Iris pigment epithelial cell (primary cell): ENCODE data around the gene RARB.

Experiments used
- DNase-seq: peaks from one replicate; pipeline ENCODE4 v3.0.0-alpha.2; 2011; ENCODE audit warnings: low read depth

RARB gene

DNA sequence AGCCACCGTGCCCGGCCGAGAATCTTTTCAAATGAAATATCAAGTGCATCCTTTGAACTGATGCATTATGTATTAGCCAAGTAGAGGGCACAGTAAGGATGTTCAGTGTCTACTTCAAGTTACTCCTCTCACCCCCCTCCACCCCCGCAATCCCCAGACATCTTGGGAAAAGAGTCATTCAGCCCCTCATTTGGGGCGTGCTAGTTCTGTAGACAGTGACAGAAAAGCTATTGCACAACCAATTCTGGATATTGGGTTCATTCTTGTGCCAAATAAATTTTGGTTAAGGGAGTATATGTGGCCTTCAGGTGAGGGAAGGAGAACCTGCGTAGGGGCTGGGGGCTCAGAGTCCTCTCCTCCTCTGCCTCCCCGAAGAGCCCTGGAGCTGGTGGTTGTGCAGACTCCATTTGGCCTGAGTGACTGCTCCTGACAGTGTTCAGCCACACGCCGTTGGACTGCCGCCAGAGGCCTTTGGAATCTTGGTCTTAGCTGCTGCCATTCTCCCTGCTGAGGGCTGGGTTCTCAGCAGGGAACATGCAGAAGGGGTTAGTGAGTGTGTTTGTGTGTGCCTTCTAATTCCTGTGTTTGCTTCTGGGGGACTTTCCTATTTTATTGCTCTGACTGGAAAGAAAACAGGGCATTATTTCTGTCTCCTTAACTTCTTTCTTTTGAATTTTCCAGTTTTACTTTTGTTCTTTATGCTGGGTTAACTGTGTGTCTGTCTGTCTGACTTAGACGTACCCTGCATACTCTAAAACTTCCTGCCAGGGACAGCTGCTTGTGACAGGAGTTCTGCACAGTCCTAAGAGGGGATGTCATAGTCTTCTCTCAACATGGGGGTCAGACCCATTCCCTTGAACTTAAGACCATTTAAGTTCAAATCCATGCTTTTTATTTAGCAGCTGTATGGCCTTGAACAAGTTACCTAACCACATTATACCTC lies 21.0 kb downstream of the RARB start:
- DNase-seq, result peak; percentile 92

DNA sequence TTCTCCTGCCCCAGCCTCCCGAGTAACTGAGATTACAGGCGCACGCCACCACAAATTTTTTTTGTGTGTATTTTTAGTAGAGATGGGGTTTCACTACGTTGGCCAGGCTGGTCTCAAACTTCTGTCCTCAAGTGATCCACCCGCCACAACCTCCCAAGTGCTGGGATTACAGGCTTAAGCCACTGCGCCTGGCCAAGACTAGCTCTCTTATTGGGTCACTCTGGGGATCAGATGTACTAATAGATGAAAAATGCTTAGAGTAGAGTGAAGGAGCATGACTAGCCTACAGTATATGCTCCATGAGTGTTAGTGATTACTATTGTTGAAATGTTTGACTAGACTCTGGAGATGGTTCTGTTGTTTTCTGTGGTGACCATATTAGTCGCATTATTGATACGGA lies 21.8 kb downstream of the RARB start:
- DNase-seq, result peak; percentile 83

DNA sequence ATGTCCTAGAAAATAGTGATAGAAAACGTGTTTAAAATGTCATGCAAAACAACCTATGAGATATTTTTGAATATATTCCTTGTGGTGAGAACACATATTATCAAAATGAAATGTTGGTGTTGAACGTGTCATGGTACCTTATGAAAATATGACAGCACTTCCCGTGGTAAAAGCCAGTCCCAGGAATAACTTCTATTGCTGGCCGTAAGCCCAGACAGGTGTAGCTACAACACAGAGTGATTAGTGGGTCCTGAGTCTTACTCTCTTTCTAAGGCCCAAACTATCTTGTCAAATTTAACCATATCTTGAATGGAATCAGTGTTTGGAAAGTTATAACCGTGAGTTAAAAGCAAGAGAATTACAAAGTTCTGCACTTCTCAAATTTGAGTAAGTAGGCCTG lies 24.1 kb downstream of the RARB start:
- DNase-seq, result no peak

DNA sequence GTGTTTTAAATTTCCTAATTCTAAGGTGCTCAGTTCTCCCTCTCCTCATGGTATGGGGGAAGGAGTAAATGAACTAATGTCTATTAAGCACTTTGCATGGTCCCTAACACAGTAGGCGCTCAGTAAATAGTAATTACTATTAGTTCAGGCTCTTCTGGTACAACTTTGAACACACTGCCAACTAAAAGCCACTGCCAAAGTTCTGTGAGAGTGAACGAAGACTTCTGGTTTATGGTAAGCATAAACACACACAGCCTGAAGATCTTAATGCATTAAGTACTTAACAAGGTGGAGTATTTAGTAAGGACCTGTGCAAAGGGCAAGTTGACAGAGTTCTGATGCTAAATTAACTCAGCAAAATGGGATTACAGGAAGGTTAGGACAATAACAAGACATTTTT lies 24.7 kb downstream of the RARB start:
- no peak for DNase-seq

DNA sequence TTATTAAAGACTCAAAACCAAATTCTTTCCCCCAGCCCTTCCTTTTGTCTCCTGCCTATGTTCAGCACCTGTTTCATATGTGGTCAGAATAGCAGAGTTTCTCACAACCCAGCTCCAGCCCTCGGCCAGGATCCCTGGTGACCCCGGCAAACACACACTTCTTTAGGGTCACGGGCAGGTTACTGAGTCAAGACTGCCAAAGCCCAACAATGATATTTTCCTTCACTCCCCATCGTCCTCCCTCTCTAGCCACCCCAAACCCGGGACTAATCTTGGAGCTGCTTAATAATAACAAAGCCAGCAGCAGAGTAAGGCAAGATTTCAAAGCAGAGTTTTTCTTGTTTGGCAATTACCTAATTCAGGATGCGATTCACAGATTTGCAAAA lies 25.5 kb downstream of the RARB start:
- DNase-seq, result no peak

DNA sequence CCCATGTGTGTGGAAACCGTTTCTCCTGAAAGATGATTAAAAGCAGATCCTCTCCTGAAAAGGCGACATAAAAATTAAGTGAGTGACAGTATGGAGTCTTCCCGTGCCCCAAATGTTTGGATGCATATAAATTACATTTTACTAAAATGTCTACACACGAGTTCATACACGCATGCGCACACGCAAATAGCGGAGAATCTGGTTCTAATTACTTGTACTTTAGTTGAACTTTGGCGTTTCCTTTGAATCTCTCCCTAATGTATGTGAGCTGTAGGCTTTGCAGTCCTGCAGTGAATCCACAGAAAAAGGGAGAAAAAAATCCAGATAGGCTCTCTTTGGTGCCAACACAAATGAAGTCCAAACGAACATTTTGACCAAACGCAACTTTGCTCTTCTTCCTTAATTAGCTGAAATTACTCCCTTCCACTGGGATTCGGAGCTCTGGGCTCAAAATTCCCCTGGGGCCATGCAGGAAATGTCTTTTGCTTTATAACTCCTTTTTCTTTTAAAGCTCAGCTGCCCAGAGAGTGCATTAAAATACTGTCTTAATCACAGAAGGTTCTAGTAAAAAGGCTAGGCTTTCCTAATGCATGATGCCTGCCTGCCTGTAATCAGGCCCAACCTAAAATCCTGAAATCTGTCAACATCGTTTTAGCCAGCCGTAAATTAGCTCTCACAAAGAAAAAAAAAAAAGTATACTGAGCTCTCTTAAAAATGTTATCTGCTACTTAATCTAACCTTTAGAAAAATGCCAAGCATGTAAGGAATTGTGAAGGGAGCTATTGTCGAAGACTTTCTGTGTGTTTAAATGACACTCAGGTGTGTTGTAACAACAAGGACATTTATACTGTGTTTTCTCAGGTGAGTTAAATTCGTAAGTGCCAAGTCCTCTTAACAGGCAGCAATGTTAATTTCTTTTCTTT lies 26.2 kb downstream of the RARB start:
- no peak for DNase-seq

DNA sequence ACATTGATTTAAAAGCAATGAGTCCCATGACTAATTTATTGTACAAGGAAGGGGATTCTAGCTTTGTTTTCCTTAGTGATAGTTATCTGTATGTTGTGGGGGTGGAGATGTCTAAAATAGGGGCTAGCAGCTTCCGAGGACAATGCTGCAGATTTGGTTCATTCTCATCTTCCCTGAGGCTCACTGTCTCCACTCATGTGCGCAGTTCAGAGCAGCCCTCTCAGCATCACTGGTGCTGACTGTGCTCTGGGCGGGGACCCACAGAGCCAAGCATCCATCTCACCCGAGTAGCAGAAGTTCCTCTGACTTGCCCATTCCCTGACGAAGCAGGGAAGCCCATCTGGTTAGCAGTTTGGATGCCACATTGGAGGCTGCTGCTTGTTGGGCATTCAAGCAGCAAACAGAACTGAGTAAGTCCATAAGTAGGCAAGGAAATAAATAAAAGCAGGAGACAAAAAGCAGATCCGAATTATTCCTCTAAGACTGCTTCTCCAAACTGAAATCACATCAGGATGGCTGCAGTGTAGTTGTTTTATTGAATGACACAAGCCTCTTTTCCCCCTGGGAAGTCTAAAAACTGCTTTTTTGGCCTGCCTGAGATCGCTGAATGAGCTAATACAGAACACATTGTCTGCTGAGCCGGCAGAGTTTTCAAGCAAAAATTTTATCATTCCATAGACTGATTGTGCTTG lies 27.5 kb downstream of the RARB start:
- peak; percentile 83 for DNase-seq

GRCh38 chr3:25456723-25457670 lies 28.9 kb downstream of the RARB start:
- no peak for DNase-seq

GRCh38 chr3:25457671-25458419 lies 29.8 kb downstream of the RARB start:
- DNase-seq, result peak; percentile 85

- no peak for DNase-seq
Measured at GRCh38 chr3:25458420-25458814, 30.4 kb downstream of the RARB start.

- DNase-seq, result peak; percentile 81
Measured at GRCh38 chr3:25460751-25461150, 32.7 kb downstream of the RARB start.

DNA sequence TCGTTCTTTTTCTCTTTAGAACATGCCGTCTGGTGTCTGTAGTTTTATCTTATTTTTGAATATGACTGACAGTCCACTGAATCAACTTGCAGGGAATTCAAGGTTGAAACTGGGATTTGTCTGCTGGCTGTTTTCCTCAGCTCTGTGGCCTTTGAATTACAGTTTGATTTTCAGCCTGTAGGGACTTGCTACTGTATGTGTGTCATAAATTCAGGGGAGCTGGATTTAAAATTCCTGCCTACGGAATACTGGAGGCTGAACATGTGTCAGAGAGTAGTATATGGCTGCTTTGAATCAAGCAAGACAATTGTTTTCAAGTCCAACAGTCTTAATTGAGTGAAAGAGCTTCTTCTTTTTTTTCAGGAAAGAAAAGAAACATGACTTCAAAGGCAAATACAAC lies 33.9 kb downstream of the RARB start:
- no peak for DNase-seq

DNA sequence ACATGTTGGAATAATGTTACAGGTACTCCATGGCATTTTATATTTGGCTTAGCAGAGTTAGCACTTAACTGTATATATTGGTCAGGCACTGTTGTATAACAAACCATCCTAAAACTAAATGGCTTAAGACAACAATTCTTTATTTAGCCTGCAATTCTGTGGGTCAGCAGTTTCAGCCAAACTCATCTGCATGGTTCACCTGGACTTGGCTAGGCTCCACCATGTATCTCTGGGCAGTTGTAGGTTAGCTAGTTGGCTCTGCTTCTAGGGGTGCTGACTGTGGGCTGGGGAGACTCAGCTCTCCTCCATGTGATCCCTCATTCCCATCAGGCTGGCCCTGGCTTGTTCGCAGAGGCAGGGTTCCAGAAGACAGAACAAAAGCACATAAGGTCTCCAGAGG lies 34.4 kb downstream of the RARB start:
- no peak for DNase-seq

- DNase-seq, result peak; percentile 51
Measured at GRCh38 chr3:25463836-25464418, 35.9 kb downstream of the RARB start.

DNA sequence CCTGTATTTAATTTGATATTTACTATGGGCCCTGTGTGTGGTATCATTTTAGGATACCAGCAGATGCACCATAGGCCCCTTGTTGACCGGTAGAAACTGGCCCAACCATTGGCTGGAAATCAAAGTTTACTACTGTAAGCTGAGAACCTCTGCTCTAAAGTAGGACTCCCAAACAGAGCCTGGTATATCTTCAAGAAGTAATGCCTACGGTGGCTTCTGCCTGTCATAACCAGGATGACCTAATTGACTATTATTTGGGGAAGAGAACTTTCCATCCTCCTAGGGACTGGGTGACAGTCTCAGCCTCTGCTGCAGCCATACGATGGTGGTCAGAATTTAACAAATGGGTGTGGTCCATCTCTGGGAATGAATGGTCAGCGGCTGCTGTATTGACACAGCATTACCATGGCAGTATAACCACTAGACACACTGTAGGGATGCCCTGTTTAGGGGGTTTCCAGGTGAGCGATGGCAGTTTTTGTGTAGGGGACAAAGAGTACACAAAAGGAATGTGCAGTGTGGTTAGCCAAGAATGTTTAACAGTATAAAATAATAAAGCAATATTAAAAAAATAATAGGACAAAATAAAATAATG lies 37.3 kb downstream of the RARB start:
- peak; percentile 47 for DNase-seq

DNA sequence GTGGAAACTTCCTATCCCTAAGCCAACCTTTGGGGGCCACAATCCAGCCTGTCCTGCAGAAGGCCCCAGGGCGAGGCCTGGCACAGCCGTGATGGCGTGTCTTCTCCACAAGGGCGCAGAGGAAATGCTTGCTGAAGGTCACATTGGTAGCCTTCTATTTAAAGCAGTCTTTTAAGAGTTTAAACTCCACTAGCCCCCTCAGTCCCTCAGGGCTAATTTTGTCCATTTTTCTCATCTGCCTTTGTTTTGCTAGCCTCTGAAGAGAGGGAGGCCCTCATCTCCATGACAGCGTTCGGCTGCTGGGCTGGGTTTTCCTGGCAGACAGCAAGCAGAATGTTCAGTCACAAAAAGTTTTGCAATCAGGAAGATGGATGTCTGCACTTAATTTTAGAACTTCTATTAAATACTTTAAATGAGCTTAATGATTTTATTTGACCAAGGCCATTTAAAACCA lies 40.8 kb downstream of the RARB start:
- peak; percentile 93 for DNase-seq

DNA sequence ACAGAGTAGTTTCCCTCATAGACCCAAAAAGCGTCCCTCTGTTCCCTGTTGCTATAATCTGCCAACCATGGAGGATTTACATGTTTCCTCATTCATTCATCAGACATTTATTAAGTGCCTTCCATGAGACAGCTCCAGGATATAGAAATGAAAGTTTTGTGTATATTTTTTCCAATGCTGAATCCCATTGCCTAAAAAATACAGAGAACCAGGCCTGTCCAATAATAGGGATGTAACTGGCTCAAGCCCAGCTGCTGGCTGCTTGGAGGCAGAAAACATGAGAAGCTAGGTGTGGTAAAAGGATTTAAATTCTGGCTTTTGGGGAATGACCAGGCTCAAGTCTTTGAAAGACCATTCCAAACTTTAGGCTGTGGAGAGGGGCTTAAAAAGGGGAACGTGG lies 41.5 kb downstream of the RARB start:
- no peak for DNase-seq

- peak; percentile 91 for DNase-seq
Measured at GRCh38 chr3:25471081-25471768, 43.2 kb downstream of the RARB start.

- no peak for DNase-seq
Measured at GRCh38 chr3:25472153-25472552, 44.1 kb downstream of the RARB start.
